H9 (cell line): Measurements from ENCODE around the gene CCDC86. TPM values are rescaled to one million over a fixed set of nuclear protein-coding genes. Genes with fewer than 3 reads are reported as not detected.

Experiments
- DNase-seq: peaks from one replicate; pipeline ENCODE4 v3.0.0-alpha.2; 2017
- H2AFZ ChIP-seq: one replicate; pipeline ENCODE4 v1.6.1; 2013; ENCODE audit warnings: mild to moderate bottlenecking, low read length, control low read depth, moderate library complexity
- H2AK5ac ChIP-seq: 2 replicates; pipeline ENCODE4 v1.6.1; 2013; ENCODE audit warnings: low read length, control low read depth, mixed read lengths; ENCODE audit not compliant: insufficient read length
- H2BK120ac ChIP-seq: one replicate; pipeline ENCODE4 v1.6.1; 2013; ENCODE audit warnings: low read depth, mild to moderate bottlenecking, low read length, control low read depth, inconsistent platforms; ENCODE audit not compliant: poor library complexity, severe bottlenecking
- H2BK12ac ChIP-seq: 2 replicates; pipeline ENCODE4 v1.6.1; 2013; ENCODE audit warnings: low read length, control low read depth, mixed read lengths, low read depth; ENCODE audit not compliant: insufficient read length
- H2BK15ac ChIP-seq: 2 replicates; pipeline ENCODE4 v1.6.1; 2013; ENCODE audit warnings: low read depth, low read length, control low read depth
- H2BK20ac ChIP-seq: one replicate; pipeline ENCODE4 v1.6.1; 2013; ENCODE audit warnings: low read depth, mild to moderate bottlenecking, low read length, control low read depth, inconsistent platforms; ENCODE audit not compliant: poor library complexity, severe bottlenecking
- H2BK5ac ChIP-seq: 2 replicates; pipeline ENCODE4 v1.6.1; 2013; ENCODE audit warnings: low read length, control low read depth, mixed read lengths; ENCODE audit not compliant: insufficient read length
- H3K14ac ChIP-seq: 2 replicates; pipeline ENCODE4 v1.6.1; 2013; ENCODE audit warnings: low read length, control low read depth; ENCODE audit not compliant: insufficient read depth
- H3K18ac ChIP-seq: 2 replicates; pipeline ENCODE4 v1.6.1; 2013; ENCODE audit warnings: low read depth, mild to moderate bottlenecking, mixed read lengths, low read length, control low read depth; ENCODE audit not compliant: insufficient read length
- H3K23ac ChIP-seq: 2 replicates; pipeline ENCODE4 v1.6.1; 2013; ENCODE audit warnings: low read length, control low read depth, mixed read lengths, low read depth; ENCODE audit not compliant: insufficient read length
- H3K23me2 ChIP-seq: 2 replicates; pipeline ENCODE4 v1.6.1; 2013; ENCODE audit warnings: low read depth, mild to moderate bottlenecking, mixed read lengths, low read length, control low read depth; ENCODE audit not compliant: insufficient read length, poor library complexity, severe bottlenecking
- H3K27ac ChIP-seq: 2 replicates; pipeline ENCODE4 v1.5.1; 2013; ENCODE audit warnings: low read length, control low read depth, mixed read lengths, low read depth; ENCODE audit not compliant: insufficient read length
- H3K27me3 ChIP-seq: 2 replicates; pipeline ENCODE4 v1.6.1; 2013; ENCODE audit warnings: low read length, control low read depth, inconsistent platforms; ENCODE audit not compliant: insufficient read depth
- H3K4ac ChIP-seq: 2 replicates; pipeline ENCODE4 v1.6.1; 2013; ENCODE audit warnings: low read depth, mild to moderate bottlenecking, control low read depth, inconsistent platforms, low read length, moderate library complexity
- H3K4me1 ChIP-seq: 2 replicates; pipeline ENCODE4 v1.6.1; 2013; ENCODE audit warnings: low read length, control low read depth, inconsistent platforms; ENCODE audit not compliant: insufficient read depth
- H3K4me2 ChIP-seq: 2 replicates; pipeline ENCODE4 v1.6.1; 2013; ENCODE audit warnings: low read length, control low read depth, mixed read lengths; ENCODE audit not compliant: insufficient read length, insufficient read depth
- H3K56ac ChIP-seq: 2 replicates; pipeline ENCODE4 v1.6.1; 2013; ENCODE audit warnings: low read depth, mild to moderate bottlenecking, mixed read lengths, low read length, control low read depth; ENCODE audit not compliant: insufficient read length
- H3K79me1 ChIP-seq: 2 replicates; pipeline ENCODE4 v1.6.1; 2013; ENCODE audit warnings: low read depth, mild to moderate bottlenecking, moderate library complexity, low read length, control low read depth, inconsistent platforms; ENCODE audit not compliant: insufficient read depth, poor library complexity, severe bottlenecking
- H3K79me2 ChIP-seq: 2 replicates; pipeline ENCODE4 v1.6.1; 2013; ENCODE audit warnings: low read length, control low read depth, inconsistent platforms; ENCODE audit not compliant: insufficient read depth
- H3K9ac ChIP-seq: 2 replicates; pipeline ENCODE4 v1.6.1; 2013; ENCODE audit warnings: low read length, control low read depth, mixed read lengths; ENCODE audit not compliant: insufficient read length; ENCODE audit errors: extremely low read depth
- H3K9me3 ChIP-seq: one replicate; pipeline ENCODE4 v1.6.1; 2013; ENCODE audit warnings: low read depth, low read length, inconsistent platforms; ENCODE audit not compliant: control insufficient read depth
- H3T11ph ChIP-seq: one replicate; pipeline ENCODE4 v1.6.1; 2013; ENCODE audit warnings: mild to moderate bottlenecking, low read length, control low read depth, inconsistent platforms
- H4K20me1 ChIP-seq: one replicate; pipeline ENCODE4 v1.6.1; 2013; ENCODE audit not compliant: control insufficient read depth, insufficient read length, insufficient read depth
- H4K5ac ChIP-seq: 2 replicates; pipeline ENCODE4 v1.6.1; 2013; ENCODE audit warnings: low read depth, mild to moderate bottlenecking, mixed read lengths, low read length, control low read depth; ENCODE audit not compliant: insufficient read length
- H4K8ac ChIP-seq: replicated peaks from 2 replicates; pipeline ENCODE4 v1.6.1; 2013; ENCODE audit warnings: low read length, control low read depth, mixed read lengths, low read depth; ENCODE audit not compliant: insufficient read length
- H4K91ac ChIP-seq: 2 replicates; pipeline ENCODE4 v1.6.1; 2013; ENCODE audit warnings: low read depth, mild to moderate bottlenecking, moderate library complexity, mixed read lengths, low read length, control low read depth; ENCODE audit not compliant: insufficient read length
- H3K27ac Mint-ChIP-seq, 3 experiments: 2 replicates in 2 of 3; 3 replicates in 1 of 3; pipeline ENCODE4 v1.8.0; 2020 to 2021; ENCODE audit warnings: mixed read lengths in 3 of 3, mild to moderate bottlenecking in 1 of 3, moderate library complexity in 1 of 3
- H3K27me3 Mint-ChIP-seq: 2 replicates; pipeline ENCODE4 v1.8.0; 2021; ENCODE audit warnings: low read depth, mild to moderate bottlenecking, moderate library complexity, mixed read lengths
- H3K36me3 Mint-ChIP-seq, 3 experiments: 2 replicates in 2 of 3; 3 replicates in 1 of 3; pipeline ENCODE4 v1.8.0; 2020 to 2021; ENCODE audit warnings: low read depth in 3 of 3, mixed read lengths in 3 of 3; ENCODE audit not compliant: insufficient read depth in 1 of 3
- H3K4me1 Mint-ChIP-seq, 2 experiments: 2 replicates each; pipeline ENCODE4 v1.8.0; 2020; ENCODE audit warnings: mixed read lengths in 2 of 2
- H3K4me3 Mint-ChIP-seq, 2 experiments: 2 replicates in 1 of 2; 3 replicates in 1 of 2; pipeline ENCODE4 v1.8.0; 2020 to 2021; ENCODE audit warnings: mild to moderate bottlenecking in 2 of 2, mixed read lengths in 2 of 2, moderate library complexity in 1 of 2
- H3K9me3 Mint-ChIP-seq, 2 experiments: 2 replicates in 1 of 2; 3 replicates in 1 of 2; pipeline ENCODE4 v1.8.0; 2020; ENCODE audit warnings: mild to moderate bottlenecking in 2 of 2, mixed read lengths in 2 of 2, moderate library complexity in 1 of 2
- CTCF ChIP-seq: fragments of 200-600 bp; sonication (generic); conservative IDR thresholded peaks from 3 replicates; pipeline ENCODE4 v1.8.0; 2021; ENCODE audit warnings: antibody characterized with exemption, mild to moderate bottlenecking
- WGBS: extraction: QIAGEN DNeasy Blood & Tissue Kit; methylation state at CpG from one replicate; pipeline ENCODE4 v1.1.7; 2013; ENCODE audit warnings: missing lambda C conversion rate, low lambda C conversion rate, mixed read lengths; ENCODE audit not compliant: insufficient read length; ENCODE audit errors: extremely low coverage; 5-methylcytosine and 5-hydroxymethylcytosine counted together
- total RNA-seq: library from RNA; stranded (reverse); gene quantifications from 2 replicates; pipeline ENCODE4 v1.2.1, GENCODE V29; 2021

Gene CCDC86
- total RNA-seq, 1 experiment from 2014 or later, result 82.3 TPM

- no peak overlapping the region for H2AFZ ChIP-seq
- no peak overlapping the region for H3K4ac ChIP-seq
- DNase-seq, result no peak
- peaks cover under 1 to 9% of the 10 kb centered on the region in 2 experiments for H3K4me1 Mint-ChIP-seq
- H3K56ac ChIP-seq, result no peak overlapping the region
- peaks cover 12% of the 10 kb centered on the region; the same call in 1 of the 2 replicates for H3K79me2 ChIP-seq
- H2AK5ac ChIP-seq, result no peak overlapping the region
- no peak overlapping the region for H3K27ac ChIP-seq
- H3K36me3 Mint-ChIP-seq, result peaks cover 47 to 85% (median 73%) of the 10 kb centered on the region in 3 experiments; a peak in 6 of 7 replicates
- H4K91ac ChIP-seq, result no peak overlapping the region
- 0 out of 7 replicates have a peak overlapping the region, but pooled peaks of 1 of the 3 experiments have one; percentile 62 for H3K27ac Mint-ChIP-seq
- H2BK120ac ChIP-seq, result no peak overlapping the region
- H2BK12ac ChIP-seq, result no peak overlapping the region
- no peak for TF ChIP-seq CTCF
- H3K9ac ChIP-seq, result no peak overlapping the region
- no peak overlapping the region for H3K18ac ChIP-seq
- H3K27me3 Mint-ChIP-seq, result no peaks in the 10 kb centered on the region
- H2BK15ac ChIP-seq, result no peak overlapping the region
- no peak overlapping the region for H4K5ac ChIP-seq
- H3K4me3 Mint-ChIP-seq, result no peak overlapping the region
- no peak overlapping the region for H2BK20ac ChIP-seq
- peaks cover 5% of the 10 kb centered on the region for H3K79me1 ChIP-seq
- H3K9me3 ChIP-seq, result no peaks in the 10 kb centered on the region
- peaks cover 2% of the 10 kb centered on the region for H4K20me1 ChIP-seq
- no peak overlapping the region for H3K23ac ChIP-seq
- H3K9me3 Mint-ChIP-seq, result no peaks in the 10 kb centered on the region
- no peak overlapping the region for H4K8ac ChIP-seq
- H3K4me2 ChIP-seq, result no peak overlapping the region
- H3K27me3 ChIP-seq, result no peaks in the 10 kb centered on the region
- H3K14ac ChIP-seq, result no peak overlapping the region
- no peak overlapping the region for H2BK5ac ChIP-seq
- H3K23me2 ChIP-seq, result no peaks in the 10 kb centered on the region
- no CpG with 5 or more reads among the region's 4 CpGs for WGBS
- H3K4me1 ChIP-seq, result peaks cover 1% of the 10 kb centered on the region; the same call in 1 of the 2 replicates
- no peak overlapping the region for H3T11ph ChIP-seq
Observed at GRCh38 chr11:60899977-60900376, 58.1 kb downstream of the CCDC86 start.

Other genes with a start within 250 kb of the CCDC86 start
- not detected in 2 replicates for gene MS4A8, start 142.5 kb upstream of the CCDC86 start, total RNA-seq
- gene MS4A18, start 117.4 kb upstream of the CCDC86 start, total RNA-seq, result not detected in 2 replicates
- gene MS4A15, start 85.2 kb upstream of the CCDC86 start, total RNA-seq, result 0.11 TPM in 1 of 2 replicates, not detected in the other
- gene MS4A10, start 56.8 kb upstream of the CCDC86 start, total RNA-seq, result not detected in 2 replicates
- 0.07 TPM in 1 of 2 replicates, not detected in the other for gene PTGDR2, start 13.8 kb downstream of the CCDC86 start, total RNA-seq
- not detected in 2 replicates for gene ZP1, start 25.4 kb downstream of the CCDC86 start, total RNA-seq
- 130 and 132 TPM in 2 replicates for gene PRPF19, start 64.5 kb downstream of the CCDC86 start, total RNA-seq
- gene TMEM109, start 72.0 kb downstream of the CCDC86 start, total RNA-seq, result 36.4 and 38.0 TPM in 2 replicates
- gene TMEM132A, start 82.3 kb downstream of the CCDC86 start, total RNA-seq, result 84.5 and 95.5 TPM in 2 replicates
- 7.0 and 8.1 TPM in 2 replicates for gene SLC15A3, start 110.1 kb downstream of the CCDC86 start, total RNA-seq
- not detected in 2 replicates for gene CD6, start 129.6 kb downstream of the CCDC86 start, total RNA-seq